ENCODE measurements around the gene CLIP2. TPM values are rescaled to one million over a fixed set of nuclear protein-coding genes. Genes with fewer than 3 reads are reported as not detected.
A peak's percentile ranks its signal among the peaks of the same experiment; 100 is the strongest.

CLIP2 gene
- polyA plus RNA-seq, 3 donors = 1.1 to 5.2 (median 1.3) TPM

GRCh38 chr7:74343281-74344131 lies 54.3 kb downstream of the CLIP2 start:
- TF ChIP-seq CTCF (IDR thresholded peaks at IDR 0.05) = no peak
- H3K79me2 ChIP-seq (ENCODE audit: insufficient read depth, low read length) = no peaks in the 10 kb centered on the region
- H3K4me1 ChIP-seq (ENCODE audit: control insufficient read depth in 1 of 2, insufficient read depth in 2 of 2, low read length in 2 of 2) = no peaks in the 10 kb centered on the region
- no peak overlapping the region for H3K27ac ChIP-seq (ENCODE audit: low read depth in 1 of 2, low read length in 2 of 2)
- no peak overlapping the region for H3K9ac ChIP-seq (ENCODE audit: insufficient read depth, low read length, poor library complexity, severe bottlenecking)
- H3K36me3 ChIP-seq (replicated peaks in 1 of 2; ENCODE audit: control insufficient read depth in 1 of 2, insufficient read depth in 2 of 2, low read length in 2 of 2) = peaks cover 7 to 18% of the 10 kb centered on the region in 2 donors
- 89% methylated on average over 7 of the region's 14 CpGs for WGBS (ENCODE audit: insufficient coverage)
- no peaks in the 10 kb centered on the region for H3K9me3 ChIP-seq (replicated peaks in 1 of 2; ENCODE audit: control insufficient read depth in 1 of 2, insufficient read depth in 1 of 2, low read length in 2 of 2)
- H3K4me3 ChIP-seq (replicated peaks in 1 of 3; ENCODE audit: low read depth in 2 of 3, low read length in 3 of 3) = no peak overlapping the region
- intact Hi-C loops (cut with micrococcal nuclease) = no loop called here
- no peaks in the 10 kb centered on the region for H3K27me3 ChIP-seq (ENCODE audit: control insufficient read depth in 2 of 2, insufficient read depth in 2 of 2, low read length in 2 of 2)
- Mint-ChIP-seq H3K27ac (peak overlapping the region in 1 of 7 donors; percentile 69), H3K9me3 (peaks cover 0 to 2% (median 0%) of the 10 kb centered on the region in 7 donors), H3K4me3 (no peak overlapping the region), H3K4me1 (peaks cover 3% of the 10 kb centered on the region), H3K27me3 (ENCODE audit: low read depth in 3 of 3) (peaks cover 0 to 1% (median 0%) of the 10 kb centered on the region in 3 donors), H3K36me3 (peaks cover 8 to 34% of the 10 kb centered on the region in 2 donors)
- no peaks in the 10 kb centered on the region for H4K20me1 ChIP-seq (ENCODE audit: insufficient read depth, low read length)
- H3K4me2 ChIP-seq (replicated peaks; ENCODE audit: extremely low read depth, low read length, poor library complexity, severe bottlenecking) = no peak overlapping the region
- peak in 1 of 3 donors; percentile 46 for DNase-seq
- no peak overlapping the region for H2AFZ ChIP-seq (ENCODE audit: insufficient read depth, low read depth, low read length, poor library complexity, severe bottlenecking)

- intact Hi-C loops (cut with micrococcal nuclease) = no loop called here
Measured at GRCh38 chr7:74344132-74344496, 54.9 kb downstream of the CLIP2 start.

More at GRCh38 chr7:74344132-74344496, 54.9 kb downstream of the CLIP2 start:
- peaks cover 4 to 18% of the 10 kb centered on the region in 2 donors for H3K36me3 ChIP-seq (replicated peaks in 1 of 2; ENCODE audit: control insufficient read depth in 1 of 2, insufficient read depth in 2 of 2, low read length in 2 of 2)
- Mint-ChIP-seq H3K9me3 (peaks cover 0 to 2% (median 0%) of the 10 kb centered on the region in 7 donors), H3K27me3 (ENCODE audit: low read depth in 3 of 3) (peaks cover 0 to 1% (median 0%) of the 10 kb centered on the region in 3 donors), H3K27ac (peak overlapping the region in 2 of 7 donors; percentile 32 to 69), H3K4me3 (no peak overlapping the region), H3K36me3 (peaks cover 8 to 32% of the 10 kb centered on the region in 2 donors), H3K4me1 (peaks cover 3% of the 10 kb centered on the region)
- H3K79me2 ChIP-seq (ENCODE audit: insufficient read depth, low read length) = no peaks in the 10 kb centered on the region
- no peaks in the 10 kb centered on the region for H4K20me1 ChIP-seq (ENCODE audit: insufficient read depth, low read length)
- no peaks in the 10 kb centered on the region for H3K4me1 ChIP-seq (ENCODE audit: control insufficient read depth in 1 of 2, insufficient read depth in 2 of 2, low read length in 2 of 2)
- TF ChIP-seq CTCF (IDR thresholded peaks at IDR 0.05) = no peak
- no peak overlapping the region for H3K27ac ChIP-seq (ENCODE audit: low read depth in 1 of 2, low read length in 2 of 2)
- H3K4me2 ChIP-seq (replicated peaks; ENCODE audit: extremely low read depth, low read length, poor library complexity, severe bottlenecking) = no peak overlapping the region
- no peak overlapping the region for H3K4me3 ChIP-seq (replicated peaks in 1 of 3; ENCODE audit: low read depth in 2 of 3, low read length in 3 of 3)
- no peak overlapping the region for H3K9ac ChIP-seq (ENCODE audit: insufficient read depth, low read length, poor library complexity, severe bottlenecking)
- H3K27me3 ChIP-seq (ENCODE audit: control insufficient read depth in 2 of 2, insufficient read depth in 2 of 2, low read length in 2 of 2) = no peaks in the 10 kb centered on the region
- H3K9me3 ChIP-seq (replicated peaks in 1 of 2; ENCODE audit: control insufficient read depth in 1 of 2, insufficient read depth in 1 of 2, low read length in 2 of 2) = no peaks in the 10 kb centered on the region
- no peak for DNase-seq
- WGBS (ENCODE audit: insufficient coverage) = 100% methylated on average over 1 of the region's 2 CpGs
- H2AFZ ChIP-seq (ENCODE audit: insufficient read depth, low read depth, low read length, poor library complexity, severe bottlenecking) = no peak overlapping the region

Data from CD14-positive monocyte (primary cell).